Heart right ventricle (tissue), 16 donors: ENCODE measurements around the gene NFKBIB. TPM values are rescaled to one million over a fixed set of nuclear protein-coding genes. Genes with fewer than 3 reads are reported as not detected.

Experiments used
- ATAC-seq, 8 donors: fragments of 200-7000 bp; cut with Tn5 transposase; one replicate each; pipeline ENCODE4 v1.9.1; 2020; ENCODE audit warnings: mild to moderate bottlenecking in 8 of 8, moderate library complexity in 8 of 8, moderate number of reproducible peaks in 1 of 8
- DNase-seq, 2 donors: peaks; one replicate each; pipeline ENCODE4 v3.0.0-alpha.2; 2020
- H3K27ac ChIP-seq, 10 donors: fragments of 200-600 bp; sonication (generic) in 2 of 10; one replicate each; pipeline versions ENCODE4 v1.5.0 to v1.8.0; 2020 to 2022; ENCODE audit warnings: mild to moderate bottlenecking in 3 of 10
- H3K27me3 ChIP-seq, 7 donors: fragments of 200-600 bp; one replicate each; pipeline ENCODE4 v1.8.0; 2021 to 2022; ENCODE audit warnings: mild to moderate bottlenecking in 2 of 7
- H3K36me3 ChIP-seq, 9 donors: fragments of 200-600 bp; sonication (generic) in 1 of 9; one replicate each; pipeline versions ENCODE4 v1.5.0 to v1.8.0; 2020 to 2022; ENCODE audit warnings: mild to moderate bottlenecking in 2 of 9
- H3K4me1 ChIP-seq, 9 donors: fragments of 200-600 bp; sonication (generic) in 1 of 9; one replicate each; pipeline versions ENCODE4 v1.5.0 to v1.8.0; 2020 to 2022; ENCODE audit warnings: mild to moderate bottlenecking in 4 of 9
- H3K4me3 ChIP-seq, 10 donors: fragments of 200-600 bp; sonication (generic) in 2 of 10; one replicate each; pipeline versions ENCODE4 v1.5.0 to v1.8.0; 2020 to 2022; ENCODE audit warnings: mild to moderate bottlenecking in 7 of 10, moderate library complexity in 2 of 10
- H3K9me3 ChIP-seq, 11 donors: fragments of 200-600 bp in 10 of 11; sonication (generic) in 2 of 11; one replicate each; pipeline versions ENCODE4 v1.5.0 to v1.8.0; 2013 to 2022; ENCODE audit warnings: mild to moderate bottlenecking in 2 of 11, control low read depth in 1 of 11, moderate library complexity in 1 of 11
- CTCF ChIP-seq, 9 donors: fragments of 200-600 bp; sonication (generic) in 2 of 9; IDR thresholded peaks; one replicate each; pipeline versions ENCODE4 v1.5.0 to v1.8.0; 2021 to 2022; ENCODE audit warnings: antibody characterized with exemption in 9 of 9, mild to moderate bottlenecking in 5 of 9, moderate library complexity in 1 of 9
- WGBS, 2 donors: extraction: QIAGEN DNeasy Blood & Tissue Kit; methylation state at CpG; one replicate each; pipeline ENCODE4 v1.1.7; 2013; ENCODE audit warnings: inconsistent platforms in 1 of 2; 5-methylcytosine and 5-hydroxymethylcytosine counted together
- intact Hi-C, 10 donors: fragments of 100-400 bp; cut with DNase I; formaldehyde crosslinking; loops; one replicate each; pipeline versions ENCODE4 v1.11.1 to v1.14.2; 2022
- polyA plus RNA-seq, 2 donors: library from polyadenylated mRNA; stranded (reverse); fragments of 200-250 nt; gene quantifications; one replicate each; pipeline ENCODE4 v1.2.3, GENCODE V29; 2013
- total RNA-seq, 10 donors: library from RNA; stranded (reverse); fragmentation: NEBNext Ultra II Directional in 3 of 10; extraction: Animal tissue kit (Norgen Biotek cat#: 25700) in 3 of 10; gene quantifications; one replicate each; pipeline versions ENCODE4 v1.2.1 to v1.2.4, GENCODE V29; 2021 to 2023
- donor health status: Arrhythmogenic right ventricular cardiomyopathy.
- donor health status: ischemic (EF 13 %, LVEDD 7.1; RV severe dilation, severe dysfunction).
- donor health status: healthy with polysubstance abuse.
- donor health status: DM: no; HTN: yes; CAD: no.
- donor health status: DM: no; HTN: no; CAD: no.
- donor health status: ischemic (EF 25% LVEDD 6.9; RV normal size, moderate dysfunction).
- donor health status: ischemic (EF 25% LVEDD 5.7; RV mildly dilated, moderate dysfunction).
- donor health status: healthy.
- donor health status: DM: yes; HTN: yes; CAD: no.
- donor health status: Ischemic cardiomyopathy.
- donor health status: ischemic (EF 35%, LVEDD 5.7; RV mildly dilated, moderate dysfunction).
- donor health status: nonischemic (EF 11% LVEDD 7.7; RV severe dilation, severe dysfunction).
- donor health status: DM: yes; HTN: yes; CAD: no.
- donor health status: PGD.
- donor health status: ischemic (EF 29% LVEDD 5.4; RV normal size, mild dysfunction).
- donor health status: nonischemic (EF 23%, LVEDD 6.1; RV moderate dilation, normal function).

NFKBIB gene
- total and polyA plus RNA-seq, 12 donors = 16.1 to 79.8 (median 22.7) TPM

- Histone ChIP-seq H3K4me1 (peaks cover 0 to 12% (median 8%) of the 10 kb centered on the region in 9 donors), H3K27me3 (peaks cover 0 to 22% (median 4%) of the 10 kb centered on the region in 7 donors), H3K27ac (no peak overlapping the region), H3K36me3 (peaks cover 0 to 4% (median 0%) of the 10 kb centered on the region in 9 donors), H3K9me3 (no peaks in the 10 kb centered on the region), H3K4me3 (no peak overlapping the region)
- intact Hi-C loops = no loop called here
- WGBS, 2 donors = 89% methylated on average over 11 of the region's 11 CpGs
- no peak for TF ChIP-seq CTCF (IDR thresholded peaks at IDR 0.05)
- no peak for ATAC-seq
- no peak for DNase-seq
Observed at GRCh38 chr19:38946229-38947010, 46.7 kb downstream of the NFKBIB start.

GRCh38 chr19:38949580-38950367, 50.0 kb downstream of the NFKBIB start:
- intact Hi-C loops = loop anchor here in 7 of 10 donors (5.0 to 10.0 kb wide), 4 partner anchors 375 to 435 kb away; partner anchors contain the start of gene LRFN1 (in 1 of the 7)
- Histone ChIP-seq H3K9me3 (no peaks in the 10 kb centered on the region), H3K4me3 (peak overlapping the region in 9 of 10 donors; percentile 16 to 51 (median 46)), H3K36me3 (peaks cover 0 to 4% (median 0%) of the 10 kb centered on the region in 9 donors), H3K27ac (no peak overlapping the region), H3K4me1 (peaks cover 0 to 12% (median 8%) of the 10 kb centered on the region in 9 donors), H3K27me3 (peaks cover 0 to 22% (median 4%) of the 10 kb centered on the region in 7 donors)
- ATAC-seq (peak; percentile 89 to 97 (median 95)), DNase-seq (peak; percentile 87 to 88)
- no peak for TF ChIP-seq CTCF (IDR thresholded peaks at IDR 0.05)
- WGBS, 2 donors = 5 to 8% methylated on average over 72 of the region's 72 CpGs

- peaks cover 0 to 22% (median 4%) of the 10 kb centered on the region in 7 donors for H3K27me3 ChIP-seq
- intact Hi-C loops = loop anchor here in 7 of 10 donors (5.0 to 10.0 kb wide), 4 partner anchors 374 to 436 kb away; partner anchors contain the start of gene LRFN1 (in 1 of the 7)
- H3K36me3 ChIP-seq = no peaks in the 10 kb centered on the region
- 67 to 81% methylated on average over 3 of the region's 3 CpGs for WGBS, 2 donors
- no peak overlapping the region for H3K27ac ChIP-seq
- no peak for DNase-seq
- TF ChIP-seq CTCF (IDR thresholded peaks at IDR 0.05) = no peak
- ATAC-seq = no peak
- H3K4me1 ChIP-seq = peaks cover 0 to 12% (median 8%) of the 10 kb centered on the region in 9 donors
- H3K9me3 ChIP-seq = no peaks in the 10 kb centered on the region
- no peak overlapping the region for H3K4me3 ChIP-seq
Observed at GRCh38 chr19:38951187-38951586, 51.4 kb downstream of the NFKBIB start.
